Measurements from ENCODE around the gene SLC2A9. TPM values are rescaled to one million over a fixed set of nuclear protein-coding genes. Genes with fewer than 3 reads are reported as not detected.

Gene SLC2A9
- total and polyA plus RNA-seq, 2 of the 4 experiments (the other 2 are of a cell fraction), result 0.72 to 2.1 TPM

GRCh38 chr4:9781343-9782135 lies 239.8 kb downstream of the SLC2A9 start, which contains the start of gene DRD5:
TSS of gene DRD5 (plus strand) at chr4:9781634. CDS start at chr4:9782030, 396 bp downstream.
- ATAC-seq (ENCODE audit: low read depth) (no peak), DNase-seq (no peak)
- Histone ChIP-seq H3K9me1 (ENCODE audit: insufficient read depth, low read length) (no peaks in the 10 kb centered on the region), H4K20me1 (ENCODE audit: insufficient read depth, low read length) (no peaks in the 10 kb centered on the region), H3K18ac (ENCODE audit: low read depth, low read length) (no peak within 1 kb of the TSS), H3K9me3 (ENCODE audit: control insufficient read depth, insufficient read depth, low read length) (peaks cover 5% of the 10 kb centered on the region; the same call in 1 of the 2 replicates), H3K14ac (replicated peaks; ENCODE audit: low read depth, low read length) (no peak within 1 kb of the TSS), H3K9ac (ENCODE audit: low read depth, low read length) (no peak within 1 kb of the TSS), H2BK20ac (ENCODE audit: low read depth, low read length) (no peak within 1 kb of the TSS), H4K91ac (ENCODE audit: insufficient read depth, low read depth, low read length) (no peak within 1 kb of the TSS), H2BK120ac (ENCODE audit: low read depth, low read length) (no peak within 1 kb of the TSS), H2AK9ac (replicated peaks; ENCODE audit: low read depth, low read length, poor library complexity) (no peak within 1 kb of the TSS), H3K27ac (ENCODE audit: insufficient read depth, low read length) (no peak within 1 kb of the TSS), H4K8ac (ENCODE audit: low read depth in 2 of 2, low read length in 2 of 2) (no peak within 1 kb of the TSS), H2BK5ac (ENCODE audit: low read depth, low read length, poor library complexity, severe bottlenecking) (no peak within 1 kb of the TSS), H3K4ac (ENCODE audit: low read depth, low read length) (no peak within 1 kb of the TSS), H2BK15ac (ENCODE audit: low read depth, low read length) (no peak within 1 kb of the TSS), H2AFZ (replicated peaks; ENCODE audit: low read length, poor library complexity) (no peak within 1 kb of the TSS), H3K4me1 (ENCODE audit: control insufficient read depth, insufficient read depth, low read length) (no peaks in the 10 kb centered on the region), H3K27me3 (ENCODE audit: control insufficient read depth, insufficient read depth, low read length) (no peaks in the 10 kb centered on the region), H3K4me2 (ENCODE audit: low read depth, low read length) (no peak within 1 kb of the TSS), H3K36me3 (ENCODE audit: control insufficient read depth, insufficient read depth, low read length) (no peaks in the 10 kb centered on the region), H3K4me3 (ENCODE audit: insufficient read depth, low read depth, low read length) (no peak within 1 kb of the TSS), H3K56ac (ENCODE audit: extremely low read depth, insufficient read depth, low read length) (no peak within 1 kb of the TSS), H3K79me1 (ENCODE audit: low read depth in 1 of 2, low read length in 2 of 2) (no peaks in the 10 kb centered on the region), H4K5ac (ENCODE audit: low read depth, low read length) (no peak within 1 kb of the TSS), H3K23ac (ENCODE audit: low read depth, low read length) (no peak within 1 kb of the TSS), H2AK5ac (ENCODE audit: low read depth, low read length) (no peak within 1 kb of the TSS)
- BruUV-seq (replicated peaks), result no TSS peak
- TF ChIP-seq RAD21 (IDR thresholded peaks at IDR 0.05; ENCODE audit: low read length) (no peak), RFX5 (IDR thresholded peaks at IDR 0.05; ENCODE audit: low read depth, low read length) (no peak), BHLHE40 (IDR thresholded peaks at IDR 0.05; ENCODE audit: low read depth, low read length) (no peak), MAFK (IDR thresholded peaks at IDR 0.05; ENCODE audit: low read depth, low read length) (no peak), MXI1 (IDR thresholded peaks at IDR 0.05; ENCODE audit: borderline replicate concordance, low read depth, low read length) (no peak), MAZ (IDR thresholded peaks at IDR 0.05; ENCODE audit: borderline replicate concordance, low read depth, low read length) (no peak), CHD1 (IDR thresholded peaks at IDR 0.05; ENCODE audit: low read depth, low read length) (no peak), NFE2L2 (IDR thresholded peaks at IDR 0.05; ENCODE audit: low read depth, low read length) (no peak), ELK1 (IDR thresholded peaks at IDR 0.05; ENCODE audit: borderline replicate concordance, low read depth, low read length) (no peak), SMC3 (IDR thresholded peaks at IDR 0.05; ENCODE audit: low read depth, low read length) (no peak), RCOR1 (IDR thresholded peaks at IDR 0.05; ENCODE audit: insufficient replicate concordance, low read length) (no peak), CEBPB (IDR thresholded peaks at IDR 0.05; ENCODE audit: low read depth, low read length) (no peak), FOS (IDR thresholded peaks at IDR 0.05; ENCODE audit: low read depth, low read length) (no peak), POLR2A (IDR thresholded peaks at IDR 0.05; ENCODE audit: low read depth, low read length) (no peak)
- TF ChIP-seq, protein P1, sequence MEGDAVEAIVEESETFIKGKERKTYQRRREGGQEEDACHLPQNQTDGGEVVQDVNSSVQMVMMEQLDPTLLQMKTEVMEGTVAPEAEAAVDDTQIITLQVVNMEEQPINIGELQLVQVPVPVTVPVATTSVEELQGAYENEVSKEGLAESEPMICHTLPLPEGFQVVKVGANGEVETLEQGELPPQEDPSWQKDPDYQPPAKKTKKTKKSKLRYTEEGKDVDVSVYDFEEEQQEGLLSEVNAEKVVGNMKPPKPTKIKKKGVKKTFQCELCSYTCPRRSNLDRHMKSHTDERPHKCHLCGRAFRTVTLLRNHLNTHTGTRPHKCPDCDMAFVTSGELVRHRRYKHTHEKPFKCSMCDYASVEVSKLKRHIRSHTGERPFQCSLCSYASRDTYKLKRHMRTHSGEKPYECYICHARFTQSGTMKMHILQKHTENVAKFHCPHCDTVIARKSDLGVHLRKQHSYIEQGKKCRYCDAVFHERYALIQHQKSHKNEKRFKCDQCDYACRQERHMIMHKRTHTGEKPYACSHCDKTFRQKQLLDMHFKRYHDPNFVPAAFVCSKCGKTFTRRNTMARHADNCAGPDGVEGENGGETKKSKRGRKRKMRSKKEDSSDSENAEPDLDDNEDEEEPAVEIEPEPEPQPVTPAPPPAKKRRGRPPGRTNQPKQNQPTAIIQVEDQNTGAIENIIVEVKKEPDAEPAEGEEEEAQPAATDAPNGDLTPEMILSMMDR (conservative IDR thresholded peaks at IDR 0.05; ENCODE audit: low read depth, low read length), result no peak
- TF ChIP-seq, protein P2, sequence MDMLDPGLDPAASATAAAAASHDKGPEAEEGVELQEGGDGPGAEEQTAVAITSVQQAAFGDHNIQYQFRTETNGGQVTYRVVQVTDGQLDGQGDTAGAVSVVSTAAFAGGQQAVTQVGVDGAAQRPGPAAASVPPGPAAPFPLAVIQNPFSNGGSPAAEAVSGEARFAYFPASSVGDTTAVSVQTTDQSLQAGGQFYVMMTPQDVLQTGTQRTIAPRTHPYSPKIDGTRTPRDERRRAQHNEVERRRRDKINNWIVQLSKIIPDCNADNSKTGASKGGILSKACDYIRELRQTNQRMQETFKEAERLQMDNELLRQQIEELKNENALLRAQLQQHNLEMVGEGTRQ (IDR thresholded peaks at IDR 0.05; ENCODE audit: low read depth, low read length), result no peak
- ChIA-PET POLR2A (ENCODE audit: unreplicated experiment) (no interaction called here), CTCF (no interaction called here)
- 5% methylated on average over 23 of the region's 78 CpGs; no CpG with 5 or more reads in 1 of the 2 experiments for WGBS, 2 experiments (ENCODE audit: extremely low coverage in 2 of 2, insufficient read length in 1 of 2)
- in situ Hi-C loops (cut with MboI; ENCODE audit: low sequenced_read_pairs) (no loop called here), intact Hi-C loops (cut with micrococcal nuclease) (no loop called here), dilution Hi-C loops (cut with HindIII; ENCODE audit: low sequenced_read_pairs, unreplicated experiment) (no loop called here)
